Heart left ventricle (tissue), 16 donors: ENCODE measurements around the gene SLC9A3. TPM values are rescaled to one million over a fixed set of nuclear protein-coding genes. Genes with fewer than 3 reads are reported as not detected.
A peak's percentile ranks its signal among the peaks of the same experiment; 100 is the strongest.

Source experiments
- ATAC-seq, 4 donors: fragments of 200-7000 bp; cut with Tn5 transposase; one replicate each; pipeline ENCODE4 v1.9.1; 2020 to 2022; ENCODE audit warnings: moderate library complexity in 4 of 4, mild to moderate bottlenecking in 3 of 4, moderate number of reproducible peaks in 1 of 4
- DNase-seq, 5 donors: peaks; one replicate each; pipeline ENCODE4 v3.0.0-alpha.2; 2020
- H3K27ac ChIP-seq, 12 donors: fragments of 200-600 bp; sonication (generic) in 4 of 12; one replicate each; pipeline versions ENCODE4 v1.5.0 to v1.8.0; 2016 to 2022; ENCODE audit warnings: mild to moderate bottlenecking in 2 of 12
- H3K27me3 ChIP-seq, 9 donors: fragments of 200-600 bp; sonication (generic) in 2 of 9; one replicate each; pipeline versions ENCODE4 v1.5.1 to v1.8.0; 2016 to 2022; ENCODE audit warnings: mild to moderate bottlenecking in 3 of 9
- H3K36me3 ChIP-seq, 9 donors: fragments of 200-600 bp; sonication (generic) in 2 of 9; one replicate each; pipeline versions ENCODE4 v1.5.0 to v1.8.0; 2018 to 2022; ENCODE audit warnings: mild to moderate bottlenecking in 2 of 9
- H3K4me1 ChIP-seq, 12 donors: fragments of 200-600 bp; sonication (generic) in 4 of 12; one replicate each; pipeline versions ENCODE4 v1.5.0 to v1.8.0; 2016 to 2022; ENCODE audit warnings: mild to moderate bottlenecking in 3 of 12
- H3K4me3 ChIP-seq, 12 donors: fragments of 200-600 bp; sonication (generic) in 4 of 12; one replicate each; pipeline versions ENCODE4 v1.5.0 to v1.8.0; 2017 to 2022; ENCODE audit warnings: mild to moderate bottlenecking in 9 of 12, moderate library complexity in 4 of 12
- H3K9me3 ChIP-seq, 12 donors: fragments of 200-600 bp; sonication (generic) in 4 of 12; one replicate each; pipeline versions ENCODE4 v1.5.0 to v1.8.0; 2016 to 2022; ENCODE audit warnings: mild to moderate bottlenecking in 1 of 12
- CTCF ChIP-seq, 12 donors: fragments of 200-600 bp; sonication (generic) in 4 of 12; IDR thresholded peaks; one replicate each; pipeline versions ENCODE4 v1.5.0 to v1.8.0; 2018 to 2022; ENCODE audit warnings: antibody characterized with exemption in 12 of 12, mild to moderate bottlenecking in 5 of 12
- POLR2A ChIP-seq, 2 donors: fragments of 450-650 bp; IDR thresholded peaks; one replicate each; pipeline ENCODE4 v1.6.1; 2017; ENCODE audit warnings: antibody characterized with exemption in 2 of 2, mild to moderate bottlenecking in 2 of 2, moderate library complexity in 2 of 2
- WGBS, 4 donors: extraction: QIAGEN DNeasy Blood & Tissue Kit in 2 of 4; methylation state at CpG; one replicate each; pipeline versions ENCODE4 v1.1.5 to v1.1.7; 2013 to 2018; 5-methylcytosine and 5-hydroxymethylcytosine counted together
- intact Hi-C, 10 donors: fragments of 100-400 bp; cut with DNase I; formaldehyde crosslinking; loops; one replicate each; pipeline versions ENCODE4 v1.11.1 to v1.14.2; 2022
- polyA plus RNA-seq, 2 donors: library from polyadenylated mRNA; stranded (reverse); fragments of 200-250 nt; gene quantifications; one replicate each; pipeline ENCODE4 v1.2.3, GENCODE V29; 2013
- total RNA-seq, 9 donors: library from RNA; depleted of rRNA in 2 of 9; stranded (reverse); fragments of >200 nt in 2 of 9; fragmentation: NEBNext Ultra II Directional in 3 of 9; extraction: Animal tissue kit (Norgen Biotek cat#: 25700) in 3 of 9; gene quantifications; one replicate each; pipeline versions ENCODE4 v1.1.0 to v1.2.4, GENCODE V29; 2016 to 2023
- donor health status: ischemic (EF 13 %, LVEDD 7.1; RV severe dilation, severe dysfunction).
- donor health status: healthy with polysubstance abuse.
- donor health status: DM: no; HTN: yes; CAD: no.
- donor health status: DM: no; HTN: no; CAD: no.
- donor health status: ischemic (EF 25% LVEDD 6.9; RV normal size, moderate dysfunction).
- donor health status: ischemic (EF 25% LVEDD 5.7; RV mildly dilated, moderate dysfunction).
- donor health status: healthy.
- donor health status: DM: yes; HTN: yes; CAD: no.
- donor health status: ischemic (EF 35%, LVEDD 5.7; RV mildly dilated, moderate dysfunction).
- donor health status: nonischemic (EF 11% LVEDD 7.7; RV severe dilation, severe dysfunction).
- donor health status: DM: yes; HTN: yes; CAD: no.
- donor health status: PGD.
- donor health status: ischemic (EF 29% LVEDD 5.4; RV normal size, mild dysfunction).
- donor health status: nonischemic (EF 23%, LVEDD 6.1; RV moderate dilation, normal function).

Gene SLC9A3
- total and polyA plus RNA-seq, 11 donors = 0.50 to 3.8 (median 1.0) TPM

DNA sequence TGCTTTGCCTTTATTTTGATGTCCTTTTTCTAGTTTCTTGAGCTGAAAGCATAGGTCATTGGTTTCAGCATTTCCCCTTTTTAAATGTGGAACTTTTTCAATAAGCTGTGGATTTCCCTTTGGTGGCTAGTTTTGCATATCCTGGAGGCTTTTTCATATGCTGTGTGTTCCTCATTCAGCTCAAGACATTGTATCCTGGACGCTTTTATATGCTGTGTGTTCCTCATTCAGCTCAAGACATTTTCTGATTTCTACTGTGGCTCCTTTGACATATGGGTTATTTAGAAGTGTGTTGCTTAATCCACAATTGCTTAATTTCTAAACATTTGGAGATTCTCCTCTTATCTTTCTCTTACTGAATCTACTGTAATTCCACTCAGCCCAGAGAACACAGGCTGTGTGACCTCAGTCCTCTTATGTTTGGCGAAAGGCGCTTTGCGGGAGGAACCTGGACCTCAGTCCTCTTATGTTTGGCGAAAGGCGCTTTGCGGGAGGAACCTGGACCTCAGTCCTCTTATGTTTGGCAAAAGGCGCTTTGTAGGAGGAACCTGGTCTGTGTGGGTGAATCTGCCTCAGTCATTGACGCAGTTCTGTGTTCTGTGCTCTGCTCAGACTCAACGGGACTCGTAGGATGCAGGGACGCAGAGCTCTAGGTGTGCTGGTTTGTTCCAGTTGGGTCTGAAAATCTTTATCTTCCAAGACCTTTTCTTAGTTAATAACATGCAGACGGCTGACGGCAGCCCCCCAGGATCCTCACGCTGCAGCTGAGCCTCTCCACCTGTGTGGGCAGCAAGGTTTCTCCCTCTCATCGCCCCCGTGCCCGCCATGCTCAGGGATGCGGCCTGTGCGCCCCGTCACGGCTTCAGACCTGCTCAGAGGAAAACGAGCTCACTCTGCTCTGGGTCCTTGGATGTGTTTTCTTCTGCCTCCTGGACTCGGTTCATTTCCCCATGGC, 6.0 kb upstream of the SLC9A3 start:
- no peaks in the 10 kb centered on the region for H3K36me3 ChIP-seq
- intact Hi-C loops = no loop called here
- no peak for TF ChIP-seq CTCF (IDR thresholded peaks at IDR 0.05)
- TF ChIP-seq POLR2A (IDR thresholded peaks at IDR 0.05) = no peak
- no peak overlapping the region for H3K4me3 ChIP-seq
- ATAC-seq (peak in 1 of 4 donors; percentile 52), DNase-seq (peak in 2 of 5 donors; percentile 5 to 18)
- H3K9me3 ChIP-seq = no peaks in the 10 kb centered on the region
- H3K27me3 ChIP-seq = peaks cover 41 to 100% (median 81%) of the 10 kb centered on the region in 9 donors
- WGBS, 4 donors = 69 to 77% (median 75%) methylated on average over 24 of the region's 24 CpGs
- H3K4me1 ChIP-seq = peaks cover 0 to 28% (median 0%) of the 10 kb centered on the region in 12 donors
- no peak overlapping the region for H3K27ac ChIP-seq

DNA sequence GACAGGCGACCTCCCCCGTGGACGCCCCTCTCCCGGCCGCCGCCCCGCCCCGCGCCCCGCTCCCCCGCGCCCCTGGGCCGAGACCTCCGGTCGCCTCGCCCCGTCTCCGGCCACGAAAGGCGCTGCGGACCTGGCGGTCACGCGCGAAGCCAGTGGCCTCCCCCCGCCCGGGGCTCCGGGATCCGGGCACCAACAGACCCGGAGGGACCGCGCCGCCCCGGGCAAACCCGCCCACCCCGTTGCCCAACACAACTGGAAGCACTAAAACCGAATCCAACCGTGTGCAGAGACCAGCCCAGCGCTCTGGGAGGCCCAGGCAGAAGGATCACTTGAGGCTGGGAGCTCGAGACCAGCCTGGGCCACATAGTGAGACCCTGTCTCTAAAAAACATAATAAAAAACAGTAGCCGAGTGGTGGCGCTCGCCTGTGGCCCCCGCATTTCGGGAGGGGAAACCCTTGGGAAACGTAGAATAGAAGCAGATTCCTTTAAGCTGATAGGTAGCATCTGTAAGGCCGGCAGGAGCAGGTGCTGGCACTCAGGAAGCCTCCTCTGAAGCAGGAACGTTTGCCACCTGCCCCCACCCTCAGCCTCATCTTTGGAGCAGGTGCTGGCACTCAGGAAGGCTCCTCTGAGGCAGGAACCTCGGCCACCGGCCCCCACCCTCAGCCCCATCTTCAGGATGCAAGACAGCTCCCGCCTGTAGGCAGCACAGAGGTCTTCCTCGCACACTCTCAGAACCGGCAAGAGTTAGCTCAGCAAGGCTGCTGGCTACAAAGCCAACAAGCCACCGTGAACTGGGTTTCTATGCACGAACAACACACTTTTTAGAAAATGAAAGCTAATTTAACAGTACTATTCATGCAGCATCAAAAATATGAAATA, 4.6 kb upstream of the SLC9A3 start:
- Histone ChIP-seq H3K9me3 (no peaks in the 10 kb centered on the region), H3K36me3 (no peaks in the 10 kb centered on the region), H3K27ac (no peak overlapping the region), H3K4me3 (no peak overlapping the region), H3K27me3 (peaks cover 45 to 100% (median 76%) of the 10 kb centered on the region in 9 donors), H3K4me1 (peaks cover 0 to 32% (median under 1%) of the 10 kb centered on the region in 12 donors)
- ATAC-seq (no peak), DNase-seq (peak in 2 of 5 donors; percentile 9 to 15)
- 18 to 41% (median 29%) methylated on average over 14 to 55 of the region's 55 CpGs for WGBS, 4 donors
- intact Hi-C loops = no loop called here
- TF ChIP-seq CTCF (IDR thresholded peaks at IDR 0.05) (no peak), POLR2A (IDR thresholded peaks at IDR 0.05) (no peak)

DNA sequence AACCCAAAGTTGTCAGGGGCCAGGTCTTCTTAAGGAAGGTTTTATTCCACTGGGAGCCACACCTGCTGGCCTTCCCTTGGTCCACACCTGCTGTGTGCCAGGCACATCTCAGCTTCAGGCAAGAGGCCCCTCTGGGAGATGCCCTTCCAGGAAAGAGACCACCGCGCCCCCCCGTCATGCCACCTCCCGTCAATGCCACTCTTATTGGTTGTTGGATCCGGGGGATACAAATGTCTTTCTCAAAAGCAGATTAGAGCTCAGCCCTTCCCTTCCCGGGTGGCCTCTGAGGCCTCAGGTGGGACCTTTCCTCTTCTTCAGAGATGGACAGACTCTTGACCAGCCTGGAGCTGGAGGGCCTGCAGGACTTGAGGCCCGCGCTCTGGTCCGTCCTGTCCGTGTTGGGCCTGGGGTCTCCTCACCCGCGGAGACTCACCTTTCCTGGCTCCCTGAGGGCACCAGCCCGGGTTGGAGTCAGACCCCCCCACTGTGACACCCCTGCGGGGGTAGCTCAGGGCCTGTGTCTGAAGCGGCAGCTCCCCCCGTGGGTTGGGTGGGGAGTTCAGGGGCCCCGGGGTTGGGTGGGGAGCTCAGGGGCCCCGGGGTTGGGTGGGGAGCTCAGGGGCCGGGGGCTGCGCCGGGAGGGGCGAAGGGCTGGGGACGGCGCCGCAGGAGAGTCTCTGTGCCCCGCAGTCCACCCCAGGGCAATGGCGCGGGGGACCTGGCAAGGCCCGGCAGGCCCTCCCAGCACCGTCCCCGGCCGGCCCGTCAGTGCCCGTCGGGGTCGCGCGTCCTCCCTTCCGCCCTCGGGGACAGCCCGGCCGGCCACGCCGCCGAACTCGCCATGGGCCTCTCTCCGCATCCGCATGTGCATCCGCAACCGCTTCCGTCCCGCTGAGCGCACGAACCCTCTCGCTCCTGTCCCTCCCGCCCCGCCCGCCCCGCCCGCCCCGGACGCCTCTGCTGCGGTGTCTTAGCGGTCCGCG, 3.7 kb upstream of the SLC9A3 start:
- DNase-seq (peak in 3 of 5 donors; percentile 12 to 64 (median 15)), ATAC-seq (no peak)
- H3K4me3 ChIP-seq = no peak overlapping the region
- TF ChIP-seq POLR2A (IDR thresholded peaks at IDR 0.05) (no peak), CTCF (IDR thresholded peaks at IDR 0.05) (no peak)
- intact Hi-C loops = no loop called here
- peaks cover 51 to 100% (median 77%) of the 10 kb centered on the region in 9 donors for H3K27me3 ChIP-seq
- no peak overlapping the region for H3K27ac ChIP-seq
- no peaks in the 10 kb centered on the region for H3K9me3 ChIP-seq
- peaks cover 0 to 37% (median 3%) of the 10 kb centered on the region in 12 donors for H3K4me1 ChIP-seq
- WGBS, 4 donors = 23 to 75% (median 34%) methylated on average over 15 to 66 of the region's 66 CpGs
- H3K36me3 ChIP-seq = no peaks in the 10 kb centered on the region
